H1 (cell line): ENCODE data around the gene ZBTB46. TPM values are rescaled to one million over a fixed set of nuclear protein-coding genes. Genes with fewer than 3 reads are reported as not detected.

Source experiments
- CTCF ChIA-PET: fragments of 300-600 bp; sonication (Branson Sonifier 250); formaldehyde crosslinking; loops from one replicate; lab custom pipeline; 2021; ENCODE audit not compliant: partially characterized antibody; lab: Charles Lee
- POLR2A ChIA-PET: fragments of 300-600 bp; sonication (Branson Sonifier 250); formaldehyde crosslinking; loops from one replicate; lab custom pipeline; 2021; ENCODE audit warnings: inconsistent platforms; ENCODE audit not compliant: partially characterized antibody; lab: Charles Lee
- DNase-seq, 2 experiments: peaks; one replicate each; pipeline versions ENCODE4 v3.0.0 to v3.0.0-alpha.2; 2010 to 2022; ENCODE audit warnings: low spot score in 2 of 2, low read depth in 1 of 2, mixed read lengths in 1 of 2
- FAIRE-seq: peaks from 2 replicates; lab custom pipeline; 2011; peaks lifted over from hg19 to GRCh38; lab: Jason Lieb, UNC
- H2AFZ ChIP-seq: 2 replicates; pipeline ENCODE4 v1.8.1; 2012; ENCODE audit warnings: low read length, inconsistent platforms
- H2AK5ac ChIP-seq: 2 replicates; pipeline ENCODE4 v1.6.1; 2013; ENCODE audit warnings: low read depth, low read length
- H2BK120ac ChIP-seq: replicated peaks from 2 replicates; pipeline ENCODE3; 2013; ENCODE audit warnings: low read depth, low read length, inconsistent platforms
- H2BK12ac ChIP-seq: 2 replicates; pipeline ENCODE4 v1.6.1; 2013; ENCODE audit warnings: low read depth, low read length
- H2BK15ac ChIP-seq: 2 replicates; pipeline ENCODE4 v1.6.1; 2013; ENCODE audit warnings: low read length
- H2BK20ac ChIP-seq: 2 replicates; pipeline ENCODE4 v1.6.1; 2013; ENCODE audit warnings: low read length
- H2BK5ac ChIP-seq: 2 replicates; pipeline ENCODE4 v1.6.1; 2013; ENCODE audit warnings: low read depth, low read length
- H3K14ac ChIP-seq: 2 replicates; pipeline ENCODE4 v1.6.1; 2013; ENCODE audit warnings: inconsistent platforms; ENCODE audit not compliant: insufficient read length
- H3K18ac ChIP-seq: 2 replicates; pipeline ENCODE4 v1.6.1; 2013; ENCODE audit warnings: low read length; ENCODE audit errors: extremely low read depth
- H3K23ac ChIP-seq: 2 replicates; pipeline ENCODE4 v1.6.1; 2013; ENCODE audit warnings: inconsistent platforms; ENCODE audit not compliant: insufficient read length
- H3K23me2 ChIP-seq: 2 replicates; pipeline ENCODE4 v1.6.1; 2013; ENCODE audit warnings: low read depth, low read length
- H3K27ac ChIP-seq: 2 replicates; pipeline ENCODE4 v1.6.1; 2011; ENCODE audit warnings: low read depth, low read length, inconsistent platforms
- H3K27me3 ChIP-seq, 4 experiments: replicated peaks in 1 of 4; 1 replicate in 1 of 4; 2 replicates in 3 of 4; pipeline versions ENCODE4 v1.6.1 to v1.8.1; 2011 to 2013; ENCODE audit warnings: low read length in 3 of 4, mild to moderate bottlenecking in 3 of 4, inconsistent platforms in 2 of 4, mixed read lengths in 2 of 4, moderate library complexity in 1 of 4; ENCODE audit not compliant: control insufficient read depth in 3 of 4, insufficient read depth in 3 of 4; ENCODE audit errors: extremely low read depth in 1 of 4
- H3K36me3 ChIP-seq, 4 experiments: 2 replicates each; pipeline versions ENCODE4 v1.6.1 to v1.8.1; 2011 to 2013; ENCODE audit warnings: mild to moderate bottlenecking in 4 of 4, low read length in 3 of 4, moderate library complexity in 2 of 4, control low read depth in 1 of 4, inconsistent platforms in 1 of 4; ENCODE audit not compliant: insufficient read depth in 4 of 4, control insufficient read depth in 2 of 4
- H3K4ac ChIP-seq: replicated peaks from 2 replicates; pipeline ENCODE3; 2013; ENCODE audit warnings: low read length, low read depth, mixed read lengths, inconsistent platforms; ENCODE audit not compliant: insufficient read length
- H3K4me1 ChIP-seq, 4 experiments: replicated peaks in 1 of 4; 1 replicate in 1 of 4; 2 replicates in 3 of 4; pipeline versions ENCODE4 v1.6.1 to v1.8.1; 2011 to 2013; ENCODE audit warnings: low read length in 3 of 4, inconsistent platforms in 2 of 4, mixed read lengths in 1 of 4; ENCODE audit not compliant: insufficient read depth in 4 of 4, control insufficient read depth in 3 of 4
- H3K4me2 ChIP-seq, 2 experiments: 2 replicates each; pipeline versions ENCODE4 v1.6.1 to v1.8.1; 2011 to 2013; ENCODE audit warnings: low read depth in 2 of 2, low read length in 2 of 2, control low read depth in 1 of 2, inconsistent platforms in 1 of 2, mild to moderate bottlenecking in 1 of 2; ENCODE audit not compliant: insufficient read depth in 1 of 2
- H3K4me3 ChIP-seq, 4 experiments: fragments of 200-600, 300-600 bp in 1 of 4; sonication (generic), shearing (Covaris generic), sonication (Bioruptor Twin) in 1 of 4; 2 replicates each; pipeline versions ENCODE4 v1.5.1 to v1.8.1; 2011 to 2016; ENCODE audit warnings: low read length in 4 of 4, low read depth in 3 of 4, control low read depth in 2 of 4, inconsistent platforms in 2 of 4, mild to moderate bottlenecking in 2 of 4, mixed read lengths in 1 of 4, moderate library complexity in 1 of 4; ENCODE audit not compliant: insufficient read depth in 2 of 4; ENCODE audit errors: extremely low read depth in 1 of 4
- H3K56ac ChIP-seq: replicated peaks from 2 replicates; pipeline ENCODE3; 2013; ENCODE audit warnings: low read depth, mild to moderate bottlenecking, mixed read lengths, low read length, inconsistent platforms; ENCODE audit not compliant: insufficient read length
- H3K79me1 ChIP-seq: 2 replicates; pipeline ENCODE4 v1.6.1; 2013; ENCODE audit warnings: low read depth, low read length, control low read depth
- H3K79me2 ChIP-seq, 2 experiments: 2 replicates each; pipeline versions ENCODE4 v1.6.1 to v1.8.1; 2012 to 2013; ENCODE audit warnings: low read length in 2 of 2, mild to moderate bottlenecking in 2 of 2, inconsistent platforms in 1 of 2; ENCODE audit not compliant: insufficient read depth in 2 of 2, control insufficient read depth in 1 of 2
- H3K9ac ChIP-seq, 4 experiments: replicated peaks in 1 of 4; 1 replicate in 1 of 4; 2 replicates in 3 of 4; pipeline versions ENCODE4 v1.6.1 to v1.8.1; 2011 to 2013; ENCODE audit warnings: low read depth in 3 of 4, low read length in 3 of 4, control low read depth in 2 of 4, mild to moderate bottlenecking in 2 of 4, moderate library complexity in 2 of 4, inconsistent platforms in 1 of 4; ENCODE audit errors: extremely low read depth in 1 of 4
- H3K9me3 ChIP-seq, 2 experiments: 2 replicates each; pipeline versions ENCODE4 v1.6.1 to v1.8.1; 2012 to 2013; ENCODE audit warnings: mild to moderate bottlenecking in 2 of 2, moderate library complexity in 2 of 2, control low read depth in 1 of 2, inconsistent platforms in 1 of 2, low read depth in 1 of 2, low read length in 1 of 2, mixed read lengths in 1 of 2; ENCODE audit not compliant: insufficient read depth in 2 of 2
- H4K20me1 ChIP-seq, 2 experiments: replicated peaks in 1 of 2; 2 replicates each; pipeline versions ENCODE3 to v1.8.1; 2011 to 2013; ENCODE audit warnings: inconsistent platforms in 2 of 2, low read length in 2 of 2, mild to moderate bottlenecking in 1 of 2; ENCODE audit not compliant: insufficient read depth in 2 of 2, control insufficient read depth in 1 of 2
- H4K5ac ChIP-seq: 2 replicates; pipeline ENCODE4 v1.6.1; 2013; ENCODE audit warnings: low read length, low read depth, mixed read lengths, inconsistent platforms; ENCODE audit not compliant: insufficient read length
- H4K8ac ChIP-seq: 2 replicates; pipeline ENCODE4 v1.8.0; 2013; ENCODE audit warnings: mild to moderate bottlenecking, moderate library complexity, low read length, inconsistent platforms; ENCODE audit not compliant: insufficient read depth; ENCODE audit errors: extremely low read depth
- H4K91ac ChIP-seq: replicated peaks from 2 replicates; pipeline ENCODE3; 2013; ENCODE audit warnings: low read length, mixed read lengths, inconsistent platforms; ENCODE audit not compliant: insufficient read length
- SRF ChIP-seq: IDR thresholded peaks from 2 replicates; pipeline ENCODE4 v1.6.1; 2011; ENCODE audit warnings: mild to moderate bottlenecking, low read depth, low read length, moderate library complexity
- WGBS, 2 experiments: shearing (Covaris generic) in 1 of 2; methylation state at CpG; one replicate each; pipeline versions ENCODE4 v1.1.6 to v1.1.7; 2013 to 2015; ENCODE audit warnings: low lambda C conversion rate in 2 of 2, mixed read lengths in 2 of 2, inconsistent platforms in 1 of 2, low coverage in 1 of 2, missing lambda C conversion rate in 1 of 2; ENCODE audit not compliant: insufficient replicate concordance in 2 of 2, insufficient coverage in 1 of 2, insufficient read length in 1 of 2; ENCODE audit errors: extremely low coverage in 1 of 2, missing lambda C conversion rate in 1 of 2; 5-methylcytosine and 5-hydroxymethylcytosine counted together
- polyA plus RNA-seq, 7 experiments: library from polyadenylated mRNA; depleted of rRNA in 3 of 7; stranded (reverse) in 5 of 7; unstranded in 2 of 7; fragments of >200 nt in 5 of 7; fragments of 200-250 nt in 2 of 7; gene quantifications; 1 replicate in 5 of 7; 2 replicates in 1 of 7; 4 replicates in 1 of 7; pipeline versions ENCODE4 v1.2.1 to v1.2.3, GENCODE V29; 2011 to 2013; ENCODE audit warnings: missing spikeins in 2 of 7, mixed read lengths in 2 of 7
- total RNA-seq: library from RNA; stranded (reverse); fragmentation: NEBNext Ultra II Directional; extraction: Animal tissue kit (Norgen Biotek cat#: 25700); gene quantifications from 2 replicates; pipeline ENCODE4 v1.2.1, GENCODE V29; 2021

ZBTB46 gene
- total and polyA plus RNA-seq, 2 of the 8 experiments (the other 6 are each of a cell fraction or from before 2014, with no cell fraction given) = 6.4 to 22.4 TPM

GRCh38 chr20:63734946-63735858 lies 95.9 kb downstream of the ZBTB46 start:
- H3K36me3 ChIP-seq = peaks cover 0 to 14% (median 7%) of the 10 kb centered on the region in 4 experiments; a peak in 5 of 8 replicates
- DNase-seq (no peak), FAIRE-seq (no peak)
- no peak overlapping the region for H2BK12ac ChIP-seq
- no peak overlapping the region for H3K4ac ChIP-seq
- WGBS, 2 experiments = 94% methylated on average over 46 of the region's 48 CpGs; no CpG with 5 or more reads in 1 of the 2 experiments
- H2BK15ac ChIP-seq = no peak overlapping the region
- H3K27me3 ChIP-seq = peaks cover 0 to 12% (median 8%) of the 10 kb centered on the region in 4 experiments; a peak in 4 of 7 replicates
- H4K5ac ChIP-seq = no peak overlapping the region
- H3K18ac ChIP-seq = no peak overlapping the region
- peaks cover 0 to 4% of the 10 kb centered on the region in 2 experiments; a peak in 2 of 4 replicates for H3K9me3 ChIP-seq
- no peak overlapping the region for H2BK120ac ChIP-seq
- peaks cover 5 to 46% of the 10 kb centered on the region in 2 experiments for H4K20me1 ChIP-seq
- no peak overlapping the region for H3K4me2 ChIP-seq
- H3K4me1 ChIP-seq = peaks cover 0 to 12% (median 6%) of the 10 kb centered on the region in 4 experiments; a peak in 6 of 7 replicates
- POLR2A ChIA-PET = interaction anchor here (0.6 to 2.2 kb wide), 9 partner anchors 10 to 130 kb away, joined by 3 to 14 read pairs (median 4); partner anchors contain the start of genes TNFRSF6B and TPD52L2
- H3K79me1 ChIP-seq = peaks cover 16% of the 10 kb centered on the region
- no peak overlapping the region for H3K4me3 ChIP-seq
- H3K14ac ChIP-seq = no peak overlapping the region
- no peak overlapping the region for H2AFZ ChIP-seq
- H3K56ac ChIP-seq = no peak overlapping the region
- peaks cover 0 to 8% of the 10 kb centered on the region in 2 experiments; a peak in 1 of 4 replicates for H3K79me2 ChIP-seq
- no peak for TF ChIP-seq SRF
- H4K91ac ChIP-seq = no peak overlapping the region
- no peak overlapping the region for H2BK5ac ChIP-seq
- CTCF ChIA-PET = interaction anchor here (0.8 to 2.1 kb wide), 4 partner anchors 27 to 74 kb away, joined by 3 to 5 read pairs (median 3); no protein-coding TSS in a partner anchor
- no peak overlapping the region for H3K9ac ChIP-seq
- H2AK5ac ChIP-seq = no peak overlapping the region
- H4K8ac ChIP-seq = no peak overlapping the region
- H3K23me2 ChIP-seq = peaks cover 10% of the 10 kb centered on the region
- no peak overlapping the region for H2BK20ac ChIP-seq
- H3K27ac ChIP-seq = no peak overlapping the region
- no peak overlapping the region for H3K23ac ChIP-seq
